SU-DHL-6 (cell line): ENCODE measurements around the gene HDGF.

Experiments
- H2AFZ ChIP-seq: fragments of 200-600 bp; sonication (generic); 2 replicates; pipeline ENCODE4 v1.6.1; 2014; ENCODE audit warnings: low read depth, mild to moderate bottlenecking, moderate library complexity, mixed read lengths, antibody characterized with exemption, low read length; ENCODE audit not compliant: severe bottlenecking
- H3F3A ChIP-seq: fragments of 200-600 bp; shearing (Covaris generic); 2 replicates; pipeline ENCODE4 v1.6.0; 2016; ENCODE audit warnings: antibody characterized with exemption, mild to moderate bottlenecking; ENCODE audit not compliant: insufficient read depth
- H3K27ac ChIP-seq: fragments of 200-600 bp; sonication (generic); 2 replicates; pipeline ENCODE4 v1.5.1; 2016; ENCODE audit warnings: low read depth, mild to moderate bottlenecking, low read length, moderate library complexity, mixed read lengths
- H3K27me3 ChIP-seq: fragments of 200-600 bp; sonication (generic), shearing (Covaris generic); 2 replicates; pipeline ENCODE4 v1.6.0; 2014; ENCODE audit warnings: mild to moderate bottlenecking, low read length
- H3K36me3 ChIP-seq: fragments of 200-600 bp; sonication (generic); 2 replicates; pipeline ENCODE4 v1.6.1; 2014; ENCODE audit warnings: mild to moderate bottlenecking, low read length, mixed read lengths
- H3K4me2 ChIP-seq: fragments of 300-600, 200-600 bp; shearing (Covaris generic), sonication (generic); 2 replicates; pipeline ENCODE4 v1.6.0; 2014; ENCODE audit warnings: low read length, low read depth, mild to moderate bottlenecking; ENCODE audit not compliant: poor library complexity, severe bottlenecking
- H3K4me3 ChIP-seq: fragments of 200-600 bp; sonication (generic); 2 replicates; pipeline ENCODE4 v1.5.1; 2014; ENCODE audit warnings: antibody characterized with exemption, low read length, mild to moderate bottlenecking, mixed read lengths; ENCODE audit not compliant: insufficient read depth, poor library complexity, severe bottlenecking
- H3K79me2 ChIP-seq: fragments of 200-600 bp; sonication (generic); 2 replicates; pipeline ENCODE4 v1.6.1; 2014; ENCODE audit warnings: mild to moderate bottlenecking, low read length, moderate library complexity; ENCODE audit not compliant: insufficient read depth
- H3K9ac ChIP-seq: fragments of 200-600 bp; sonication (generic); 2 replicates; pipeline ENCODE4 v1.7.0; 2014; ENCODE audit warnings: mild to moderate bottlenecking, low read length
- H3K9me2 ChIP-seq: fragments of 200-600 bp; sonication (generic); replicated peaks from 2 replicates; pipeline ENCODE4 v1.6.1; 2014; ENCODE audit warnings: low read length; ENCODE audit not compliant: insufficient read depth
- H3K9me3 ChIP-seq: fragments of 200-600 bp; sonication (generic); 2 replicates; pipeline ENCODE4 v1.6.1; 2014; ENCODE audit warnings: low read length, mixed read lengths; ENCODE audit not compliant: insufficient read depth
- H4K20me1 ChIP-seq: fragments of 200-600 bp; sonication (generic); 2 replicates; pipeline ENCODE4 v1.6.1; 2014; ENCODE audit warnings: low read depth, mild to moderate bottlenecking, antibody characterized with exemption, low read length, moderate library complexity, mixed read lengths
- EZH2phosphoT487 ChIP-seq: fragments of 200-600 bp; sonication (generic), shearing (Covaris generic); conservative IDR thresholded peaks from 2 replicates; pipeline ENCODE4 v1.6.1; 2018; ENCODE audit warnings: mild to moderate bottlenecking, antibody characterized with exemption, low read length, moderate library complexity, mixed read lengths
- TF ChIP-seq, protein P1 (sequence below): fragments of 200-600 bp; sonication (generic); IDR thresholded peaks from one replicate; pipeline ENCODE4 v1.5.1; 2017; ENCODE audit warnings: antibody characterized with exemption, mild to moderate bottlenecking, low read length, moderate library complexity; ENCODE audit not compliant: insufficient read depth, poor library complexity, severe bottlenecking

HDGF gene

GRCh38 chr1:156725683-156726280 is 25.7 kb downstream of the HDGF start:
- H4K20me1 ChIP-seq = peaks cover 22% of the 10 kb centered on the region
- TF ChIP-seq, protein P1, sequence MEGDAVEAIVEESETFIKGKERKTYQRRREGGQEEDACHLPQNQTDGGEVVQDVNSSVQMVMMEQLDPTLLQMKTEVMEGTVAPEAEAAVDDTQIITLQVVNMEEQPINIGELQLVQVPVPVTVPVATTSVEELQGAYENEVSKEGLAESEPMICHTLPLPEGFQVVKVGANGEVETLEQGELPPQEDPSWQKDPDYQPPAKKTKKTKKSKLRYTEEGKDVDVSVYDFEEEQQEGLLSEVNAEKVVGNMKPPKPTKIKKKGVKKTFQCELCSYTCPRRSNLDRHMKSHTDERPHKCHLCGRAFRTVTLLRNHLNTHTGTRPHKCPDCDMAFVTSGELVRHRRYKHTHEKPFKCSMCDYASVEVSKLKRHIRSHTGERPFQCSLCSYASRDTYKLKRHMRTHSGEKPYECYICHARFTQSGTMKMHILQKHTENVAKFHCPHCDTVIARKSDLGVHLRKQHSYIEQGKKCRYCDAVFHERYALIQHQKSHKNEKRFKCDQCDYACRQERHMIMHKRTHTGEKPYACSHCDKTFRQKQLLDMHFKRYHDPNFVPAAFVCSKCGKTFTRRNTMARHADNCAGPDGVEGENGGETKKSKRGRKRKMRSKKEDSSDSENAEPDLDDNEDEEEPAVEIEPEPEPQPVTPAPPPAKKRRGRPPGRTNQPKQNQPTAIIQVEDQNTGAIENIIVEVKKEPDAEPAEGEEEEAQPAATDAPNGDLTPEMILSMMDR = peak; percentile 95
- no peak for TF ChIP-seq EZH2phosphoT487
- no peaks in the 10 kb centered on the region for H3K9me2 ChIP-seq
- peak overlapping the region; percentile 90 for H3K4me3 ChIP-seq
- peak overlapping the region; percentile 74 for H3K27ac ChIP-seq
- peaks cover 68% of the 10 kb centered on the region for H3K79me2 ChIP-seq
- H3K27me3 ChIP-seq = no peaks in the 10 kb centered on the region
- no peak overlapping the region for H2AFZ ChIP-seq
- peaks cover 25% of the 10 kb centered on the region for H3F3A ChIP-seq
- H3K36me3 ChIP-seq = peaks cover 28% of the 10 kb centered on the region
- no peaks in the 10 kb centered on the region for H3K9me3 ChIP-seq
- H3K9ac ChIP-seq = peak overlapping the region; percentile 94
- H3K4me2 ChIP-seq = peak overlapping the region; percentile 80

GRCh38 chr1:156721535-156721934 is 29.9 kb downstream of the HDGF start:
- H3K79me2 ChIP-seq = peaks cover 40% of the 10 kb centered on the region
- H3K4me2 ChIP-seq = no peak overlapping the region
- H3K9me2 ChIP-seq = no peaks in the 10 kb centered on the region
- peaks cover 22% of the 10 kb centered on the region for H4K20me1 ChIP-seq
- peaks cover 28% of the 10 kb centered on the region for H3K36me3 ChIP-seq
- H3K9me3 ChIP-seq = no peaks in the 10 kb centered on the region
- H3F3A ChIP-seq = peaks cover 16% of the 10 kb centered on the region
- H3K27me3 ChIP-seq = no peaks in the 10 kb centered on the region
- H3K27ac ChIP-seq = no peak overlapping the region
- no peak for TF ChIP-seq EZH2phosphoT487
- TF ChIP-seq, protein P1 = no peak
- H3K9ac ChIP-seq = no peak overlapping the region
- no peak overlapping the region for H3K4me3 ChIP-seq
- no peak overlapping the region for H2AFZ ChIP-seq

GRCh38 chr1:156721131-156721530 is 30.3 kb downstream of the HDGF start:
- H3K9ac ChIP-seq = no peak overlapping the region
- TF ChIP-seq, protein P1 = no peak
- TF ChIP-seq EZH2phosphoT487 = no peak
- H4K20me1 ChIP-seq = peaks cover 22% of the 10 kb centered on the region
- H3K79me2 ChIP-seq = peaks cover 36% of the 10 kb centered on the region
- H3F3A ChIP-seq = peaks cover 14% of the 10 kb centered on the region
- H2AFZ ChIP-seq = no peak overlapping the region
- H3K4me2 ChIP-seq = no peak overlapping the region
- H3K27me3 ChIP-seq = no peaks in the 10 kb centered on the region
- no peaks in the 10 kb centered on the region for H3K9me2 ChIP-seq
- H3K4me3 ChIP-seq = no peak overlapping the region
- no peak overlapping the region for H3K27ac ChIP-seq
- H3K9me3 ChIP-seq = no peaks in the 10 kb centered on the region
- peaks cover 28% of the 10 kb centered on the region for H3K36me3 ChIP-seq
